MM.1S (cell line): ENCODE data around the gene MPC1L.
"Not testable (repeated sequence)": the region's sequence is repeated elsewhere in the genome, so short reads cannot be mapped to it uniquely, and the experiment has no call there.

Source experiments
- DNase-seq: peaks from one replicate; pipeline ENCODE4 v3.0.0-alpha.2; 2015
- H2AFZ ChIP-seq: fragments of 300-600 bp; sonication (generic); 2 replicates; pipeline ENCODE4 v1.6.0; 2016; ENCODE audit warnings: antibody characterized with exemption, low read length
- H3F3A ChIP-seq: fragments of 300-600 bp; sonication (generic); 2 replicates; pipeline ENCODE4 v1.6.1; 2016; ENCODE audit warnings: mild to moderate bottlenecking, antibody characterized with exemption, low read length, moderate library complexity, mixed read lengths; ENCODE audit not compliant: insufficient read depth
- H3K27ac ChIP-seq: fragments of 300-600 bp; sonication (generic); 2 replicates; pipeline ENCODE4 v1.5.1; 2016; ENCODE audit warnings: mild to moderate bottlenecking, low read length
- H3K27me3 ChIP-seq: fragments of 300-600 bp; sonication (generic); replicated peaks from 2 replicates; pipeline ENCODE4 v1.6.0; 2016; ENCODE audit warnings: low read length; ENCODE audit not compliant: insufficient read depth
- H3K36me3 ChIP-seq: fragments of 300-600 bp; sonication (generic); replicated peaks from 2 replicates; pipeline ENCODE4 v1.6.1; 2016; ENCODE audit warnings: mild to moderate bottlenecking, low read length, mixed read lengths; ENCODE audit not compliant: insufficient read depth
- H3K4me1 ChIP-seq: fragments of 300-600 bp; sonication (generic); 2 replicates; pipeline ENCODE4 v1.6.1; 2016; ENCODE audit warnings: low read length, mixed read lengths
- H3K4me2 ChIP-seq: fragments of 300-600 bp; sonication (generic); 2 replicates; pipeline ENCODE4 v1.6.0; 2016; ENCODE audit warnings: low read depth, low read length
- H3K4me3 ChIP-seq: fragments of 300-600 bp; sonication (generic); 2 replicates; pipeline ENCODE4 v1.5.1; 2016; ENCODE audit warnings: low read length, mixed read lengths
- H3K79me2 ChIP-seq: fragments of 300-600 bp; sonication (generic); 2 replicates; pipeline ENCODE4 v1.6.1; 2016; ENCODE audit warnings: mixed run types, low read length, mixed read lengths
- H3K9ac ChIP-seq: fragments of 300-600 bp; sonication (generic); 2 replicates; pipeline ENCODE4 v1.6.1; 2016; ENCODE audit warnings: low read length, mixed read lengths
- H3K9me2 ChIP-seq: fragments of 300-600 bp; sonication (generic); replicated peaks from 2 replicates; pipeline ENCODE4 v1.6.1; 2016; ENCODE audit warnings: mild to moderate bottlenecking, low read length, mixed read lengths; ENCODE audit not compliant: insufficient read depth
- H3K9me3 ChIP-seq: fragments of 300-600 bp; sonication (generic); replicated peaks from 2 replicates; pipeline ENCODE4 v1.6.1; 2016; ENCODE audit warnings: mild to moderate bottlenecking, low read length, mixed read lengths; ENCODE audit not compliant: insufficient read depth
- H4K20me1 ChIP-seq: fragments of 300-600 bp; sonication (generic); 2 replicates; pipeline ENCODE4 v1.6.1; 2016; ENCODE audit warnings: mild to moderate bottlenecking, low read length, moderate library complexity, mixed read lengths; ENCODE audit not compliant: insufficient read depth
- EZH2 ChIP-seq: fragments of 300-600 bp; sonication (generic); optimal IDR thresholded peaks from 2 replicates; pipeline ENCODE3; 2017; ENCODE audit warnings: low read depth, mild to moderate bottlenecking, antibody characterized with exemption, low read length, mixed read lengths
- EZH2phosphoT487 ChIP-seq: fragments of 300-600 bp; sonication (generic); IDR thresholded peaks from 2 replicates; pipeline ENCODE4 v1.6.1; 2018; ENCODE audit warnings: antibody characterized with exemption, low read length
- TF ChIP-seq, protein P1 (sequence below): fragments of 300-600 bp; sonication (generic); IDR thresholded peaks from 2 replicates; pipeline ENCODE4 v1.5.1; 2016; ENCODE audit warnings: antibody characterized with exemption, low read length, mixed read lengths

Gene MPC1L

DNA sequence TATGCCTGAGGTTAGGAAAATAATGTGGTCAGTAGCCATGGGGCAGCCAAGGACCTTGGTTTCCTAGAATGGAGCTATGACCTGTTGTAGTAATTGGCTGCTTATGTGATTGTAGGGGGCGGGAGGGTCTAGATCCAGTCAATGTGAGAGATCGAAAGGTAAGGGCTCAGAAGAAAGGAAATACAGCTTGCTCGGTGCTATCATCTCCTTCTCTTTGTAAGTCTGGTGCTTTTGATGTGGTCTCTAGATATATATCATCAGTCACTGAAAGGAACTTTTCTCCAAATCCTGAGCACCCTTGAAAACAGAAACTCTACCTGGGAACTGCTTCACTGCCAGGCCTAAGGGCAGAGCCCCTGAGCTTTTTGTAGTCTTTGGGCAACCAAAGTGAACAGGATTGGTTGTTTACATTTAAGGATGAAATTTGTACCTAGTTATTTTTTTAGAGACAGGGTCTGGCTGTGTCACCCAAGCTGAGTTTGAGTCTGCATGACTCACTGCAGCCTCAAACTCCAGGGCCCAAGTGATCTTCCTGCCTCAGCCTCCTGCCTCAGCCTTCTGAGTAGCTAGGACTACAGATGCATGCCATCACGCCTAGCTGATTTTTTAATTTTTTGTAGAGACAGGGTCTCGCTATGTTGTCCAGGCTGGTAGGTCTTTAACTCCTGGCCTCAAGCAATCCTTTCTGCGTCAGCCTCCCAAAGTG, 33.5 kb upstream of the MPC1L start:
- H3K4me3 ChIP-seq, H3K9me3 ChIP-seq, H3K9ac ChIP-seq, H4K20me1 ChIP-seq, H3K9me2 ChIP-seq, H3K79me2 ChIP-seq, H3K36me3 ChIP-seq, H3K27me3 ChIP-seq, H3F3A ChIP-seq, H3K27ac ChIP-seq, H3K4me1 ChIP-seq, H3K4me2 ChIP-seq, H2AFZ ChIP-seq, DNase-seq: not testable (repeated sequence)

DNA sequence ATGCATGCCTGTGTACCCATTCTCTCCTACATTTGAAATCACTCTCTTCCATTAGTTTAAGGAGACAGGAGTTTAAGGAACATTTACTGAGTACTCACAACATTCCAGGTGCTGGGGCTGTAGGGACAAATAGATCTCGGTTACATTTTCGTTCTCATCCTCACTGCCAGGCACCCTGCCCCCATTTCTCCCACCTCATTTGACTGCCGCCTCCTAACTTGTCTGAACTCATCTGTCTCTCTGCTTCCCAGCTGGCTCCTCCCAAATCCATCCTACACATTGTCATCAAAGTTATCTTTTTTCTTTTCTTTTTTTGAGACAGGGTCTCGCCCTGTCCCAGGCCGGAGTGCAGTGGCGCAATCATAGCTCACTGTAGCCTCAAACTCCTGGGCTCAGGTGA, 19.8 kb upstream of the MPC1L start:
- no peaks in the 10 kb centered on the region for H3K27me3 ChIP-seq
- H3K36me3 ChIP-seq = no peaks in the 10 kb centered on the region
- H3K9me3 ChIP-seq = no peaks in the 10 kb centered on the region
- H3K9me2 ChIP-seq = no peaks in the 10 kb centered on the region
- H3K4me2 ChIP-seq = no peak overlapping the region
- H2AFZ ChIP-seq = no peak overlapping the region
- H3K4me3 ChIP-seq = no peak overlapping the region
- H3K9ac ChIP-seq = no peak overlapping the region
- no peaks in the 10 kb centered on the region for H3K79me2 ChIP-seq
- H3F3A ChIP-seq = no peaks in the 10 kb centered on the region
- TF ChIP-seq, protein P1, sequence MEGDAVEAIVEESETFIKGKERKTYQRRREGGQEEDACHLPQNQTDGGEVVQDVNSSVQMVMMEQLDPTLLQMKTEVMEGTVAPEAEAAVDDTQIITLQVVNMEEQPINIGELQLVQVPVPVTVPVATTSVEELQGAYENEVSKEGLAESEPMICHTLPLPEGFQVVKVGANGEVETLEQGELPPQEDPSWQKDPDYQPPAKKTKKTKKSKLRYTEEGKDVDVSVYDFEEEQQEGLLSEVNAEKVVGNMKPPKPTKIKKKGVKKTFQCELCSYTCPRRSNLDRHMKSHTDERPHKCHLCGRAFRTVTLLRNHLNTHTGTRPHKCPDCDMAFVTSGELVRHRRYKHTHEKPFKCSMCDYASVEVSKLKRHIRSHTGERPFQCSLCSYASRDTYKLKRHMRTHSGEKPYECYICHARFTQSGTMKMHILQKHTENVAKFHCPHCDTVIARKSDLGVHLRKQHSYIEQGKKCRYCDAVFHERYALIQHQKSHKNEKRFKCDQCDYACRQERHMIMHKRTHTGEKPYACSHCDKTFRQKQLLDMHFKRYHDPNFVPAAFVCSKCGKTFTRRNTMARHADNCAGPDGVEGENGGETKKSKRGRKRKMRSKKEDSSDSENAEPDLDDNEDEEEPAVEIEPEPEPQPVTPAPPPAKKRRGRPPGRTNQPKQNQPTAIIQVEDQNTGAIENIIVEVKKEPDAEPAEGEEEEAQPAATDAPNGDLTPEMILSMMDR = no peak
- no peak for TF ChIP-seq EZH2
- no peak for TF ChIP-seq EZH2phosphoT487
- H4K20me1 ChIP-seq = no peaks in the 10 kb centered on the region
- H3K4me1 ChIP-seq = no peaks in the 10 kb centered on the region
- DNase-seq = no peak
- no peak overlapping the region for H3K27ac ChIP-seq

DNA sequence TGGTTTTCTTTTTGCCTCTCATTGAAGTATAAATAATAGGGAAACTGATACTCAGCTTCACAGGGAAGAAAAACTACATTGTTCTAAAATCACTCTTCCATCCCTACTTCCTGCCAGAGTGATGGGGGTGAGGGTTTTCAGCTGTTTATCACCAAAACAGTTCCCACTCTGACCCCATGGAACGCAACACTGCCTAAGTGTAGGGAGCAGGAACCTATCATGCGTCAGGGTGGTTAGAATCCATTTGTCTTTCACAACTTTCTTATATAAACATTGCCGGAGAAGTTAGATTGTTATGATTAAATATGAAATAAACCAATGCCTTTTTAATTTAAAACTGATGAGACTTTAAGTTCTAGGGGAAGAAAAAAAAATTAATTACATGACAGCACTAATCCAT, 15.8 kb upstream of the MPC1L start:
- DNase-seq = no peak

DNA sequence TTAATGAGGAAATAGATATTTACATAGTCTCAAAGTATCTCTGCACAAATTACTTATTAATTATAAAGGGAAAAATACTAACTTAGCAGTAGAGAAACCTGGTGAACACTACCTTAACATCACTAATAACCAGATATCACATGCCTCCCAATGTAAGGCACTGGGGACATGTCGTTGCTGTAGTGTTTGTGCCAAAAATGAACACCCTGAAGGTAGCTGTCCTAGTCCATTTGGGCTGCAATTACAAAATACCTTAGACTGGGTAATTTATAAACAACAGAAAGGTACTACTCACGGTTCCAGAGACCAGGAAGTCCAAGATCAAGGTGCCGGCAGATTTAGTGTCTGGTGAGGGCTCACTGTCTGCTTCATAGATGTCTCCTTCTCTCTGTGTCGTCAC, 10.7 kb upstream of the MPC1L start:
- Histone ChIP-seq H3K36me3 (no peaks in the 10 kb centered on the region), H3K4me1 (no peaks in the 10 kb centered on the region), H3K79me2 (no peaks in the 10 kb centered on the region)

More for the DNA sequence above, 15.8 kb upstream of the MPC1L start:
- no peaks in the 10 kb centered on the region for H3K4me1 ChIP-seq
- no peaks in the 10 kb centered on the region for H3K9me3 ChIP-seq
- H3K4me3 ChIP-seq = no peak overlapping the region
- H3F3A ChIP-seq = no peaks in the 10 kb centered on the region
- no peak overlapping the region for H3K4me2 ChIP-seq
- H3K9me2 ChIP-seq = no peaks in the 10 kb centered on the region
- no peaks in the 10 kb centered on the region for H4K20me1 ChIP-seq
- TF ChIP-seq EZH2phosphoT487 (no peak), EZH2 (no peak)
- TF ChIP-seq, protein P1 = no peak
- H3K9ac ChIP-seq = no peak overlapping the region
- H2AFZ ChIP-seq = no peak overlapping the region
- no peaks in the 10 kb centered on the region for H3K79me2 ChIP-seq
- H3K27me3 ChIP-seq = no peaks in the 10 kb centered on the region
- no peaks in the 10 kb centered on the region for H3K36me3 ChIP-seq
- no peak overlapping the region for H3K27ac ChIP-seq

More for the DNA sequence above, 10.7 kb upstream of the MPC1L start:
- no peak for DNase-seq
- H3K4me2 ChIP-seq = no peak overlapping the region
- no peaks in the 10 kb centered on the region for H3K27me3 ChIP-seq
- H3K9ac ChIP-seq = no peak overlapping the region
- no peaks in the 10 kb centered on the region; the same call in 1 of the 2 replicates for H3F3A ChIP-seq
- no peak overlapping the region for H2AFZ ChIP-seq
- H3K27ac ChIP-seq = no peak overlapping the region
- TF ChIP-seq EZH2 (no peak), EZH2phosphoT487 (no peak)
- TF ChIP-seq, protein P1 = no peak
- H3K4me3 ChIP-seq = no peak overlapping the region
- H3K9me2 ChIP-seq = no peaks in the 10 kb centered on the region
- H4K20me1 ChIP-seq = no peaks in the 10 kb centered on the region
- H3K9me3 ChIP-seq = no peaks in the 10 kb centered on the region
